A549 (cell line): ENCODE results near the gene TUBGCP6.

Source experiments
- CHD2 ChIP-seq: fragments of 150-350 bp; IDR thresholded peaks from 2 replicates; pipeline ENCODE4 v1.6.1; 2014; ENCODE audit warnings: low read length; ENCODE audit not compliant: partially characterized antibody
- EP300 ChIP-seq, 2 experiments: fragments of >200 bp; sonication (Bioruptor Twin); formaldehyde crosslinking; IDR thresholded peaks; 2 replicates in 1 of 2; 3 replicates in 1 of 2; pipeline ENCODE4 v1.6.1; 2016 to 2017
- JUN ChIP-seq, 2 experiments: fragments of >200 bp; sonication (Bioruptor Twin); formaldehyde crosslinking; IDR thresholded peaks; 2 replicates in 1 of 2; 3 replicates in 1 of 2; pipeline ENCODE4 v1.6.1; 2016 to 2017
- TF ChIP-seq, protein P1 (sequence below): IDR thresholded peaks from 2 replicates; pipeline ENCODE4 v1.6.1; 2012

DNA sequence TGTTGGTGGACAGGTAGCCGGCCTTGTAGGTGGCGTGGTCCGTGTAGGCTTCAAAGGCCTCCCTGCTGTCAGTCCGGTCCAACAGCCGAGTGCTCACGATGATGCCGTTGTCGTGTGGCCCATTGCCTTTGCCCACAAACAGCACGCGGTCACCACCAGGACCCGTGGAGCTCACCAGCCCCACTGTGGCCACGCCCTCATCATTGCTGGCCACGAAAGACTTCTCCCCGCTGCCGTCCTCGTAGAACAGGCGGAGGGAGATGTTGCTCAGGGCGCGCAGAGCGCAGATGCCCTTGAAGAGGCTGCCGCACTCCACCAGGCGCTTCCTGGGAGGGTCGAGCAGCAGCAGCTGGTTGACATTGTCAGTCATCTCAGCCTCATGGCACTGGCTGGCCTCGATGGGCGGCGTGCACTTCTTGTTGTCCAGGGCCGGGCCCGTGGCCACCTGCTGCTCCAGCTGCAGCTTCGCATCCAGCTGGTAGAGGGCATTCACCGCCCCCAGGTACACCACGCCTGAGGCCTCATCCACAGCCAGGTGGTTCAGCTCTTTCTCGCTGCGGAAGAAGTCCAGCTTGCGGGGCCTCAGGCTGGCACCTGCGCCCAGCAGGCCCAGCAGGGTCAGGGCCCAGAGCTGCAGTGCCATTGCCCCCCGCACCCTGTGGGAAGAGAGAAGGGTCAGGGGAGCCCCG is 45.3 kb upstream of the TUBGCP6 start:
- TF ChIP-seq CHD2 = no peak
- TF ChIP-seq, protein P1, sequence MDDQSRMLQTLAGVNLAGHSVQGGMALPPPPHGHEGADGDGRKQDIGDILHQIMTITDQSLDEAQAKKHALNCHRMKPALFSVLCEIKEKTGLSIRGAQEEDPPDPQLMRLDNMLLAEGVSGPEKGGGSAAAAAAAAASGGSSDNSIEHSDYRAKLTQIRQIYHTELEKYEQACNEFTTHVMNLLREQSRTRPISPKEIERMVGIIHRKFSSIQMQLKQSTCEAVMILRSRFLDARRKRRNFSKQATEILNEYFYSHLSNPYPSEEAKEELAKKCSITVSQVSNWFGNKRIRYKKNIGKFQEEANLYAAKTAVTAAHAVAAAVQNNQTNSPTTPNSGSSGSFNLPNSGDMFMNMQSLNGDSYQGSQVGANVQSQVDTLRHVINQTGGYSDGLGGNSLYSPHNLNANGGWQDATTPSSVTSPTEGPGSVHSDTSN = no peak
- TF ChIP-seq JUN (IDR thresholded peaks at IDR 0.05) = no peak
- no peak for TF ChIP-seq EP300 (IDR thresholded peaks at IDR 0.05)
